HCT116 (cell line): ENCODE data around the gene DKK2.

Experiments
- EGR1 ChIP-seq: IDR thresholded peaks from 2 replicates; pipeline ENCODE4 v1.6.1; 2012; ENCODE audit warnings: low read depth
- ELF1 ChIP-seq: IDR thresholded peaks from 2 replicates; pipeline ENCODE4 v1.6.1; 2012; ENCODE audit warnings: low read depth, borderline replicate concordance
- EZH2 ChIP-seq: fragments of 200-600 bp; sonication (generic); IDR thresholded peaks from 2 replicates; pipeline ENCODE4 v1.6.1; 2017; ENCODE audit warnings: antibody characterized with exemption, mixed run types
- EZH2phosphoT487 ChIP-seq: fragments of 200-600 bp; IDR thresholded peaks from 2 replicates; pipeline ENCODE4 v1.6.1; 2018; ENCODE audit warnings: antibody characterized with exemption, borderline replicate concordance
- POLR2A ChIP-seq: IDR thresholded peaks from 2 replicates; pipeline ENCODE4 v1.7.0; 2011; ENCODE audit warnings: borderline replicate concordance; ENCODE audit not compliant: insufficient read depth, insufficient read length; ENCODE audit errors: extremely low read depth
- POLR2AphosphoS5 ChIP-seq: IDR thresholded peaks from 2 replicates; pipeline ENCODE4 v1.6.1; 2011; ENCODE audit warnings: mild to moderate bottlenecking, low read depth, low read length, moderate library complexity
- REST ChIP-seq: IDR thresholded peaks from 2 replicates; pipeline ENCODE4 v1.6.1; 2012; ENCODE audit warnings: low read depth
- TF ChIP-seq, protein P1 (sequence below), 3 experiments: fragments of 200-600 bp in 1 of 3; sonication (generic) in 1 of 3; IDR thresholded peaks in 2 of 3; conservative IDR thresholded peaks in 1 of 3; 2 replicates each; pipeline ENCODE4 v1.5.1; 2012 to 2017; ENCODE audit warnings: low read depth in 2 of 3, low read length in 2 of 3, antibody characterized with exemption in 1 of 3, borderline replicate concordance in 1 of 3, control low read depth in 1 of 3, mild to moderate bottlenecking in 1 of 3, mixed read lengths in 1 of 3, mixed run types in 1 of 3, moderate library complexity in 1 of 3; ENCODE audit not compliant: insufficient read depth in 1 of 3
- TF ChIP-seq, protein P2 (sequence below): IDR thresholded peaks from 2 replicates; pipeline ENCODE4 v1.6.1; 2012

DNA sequence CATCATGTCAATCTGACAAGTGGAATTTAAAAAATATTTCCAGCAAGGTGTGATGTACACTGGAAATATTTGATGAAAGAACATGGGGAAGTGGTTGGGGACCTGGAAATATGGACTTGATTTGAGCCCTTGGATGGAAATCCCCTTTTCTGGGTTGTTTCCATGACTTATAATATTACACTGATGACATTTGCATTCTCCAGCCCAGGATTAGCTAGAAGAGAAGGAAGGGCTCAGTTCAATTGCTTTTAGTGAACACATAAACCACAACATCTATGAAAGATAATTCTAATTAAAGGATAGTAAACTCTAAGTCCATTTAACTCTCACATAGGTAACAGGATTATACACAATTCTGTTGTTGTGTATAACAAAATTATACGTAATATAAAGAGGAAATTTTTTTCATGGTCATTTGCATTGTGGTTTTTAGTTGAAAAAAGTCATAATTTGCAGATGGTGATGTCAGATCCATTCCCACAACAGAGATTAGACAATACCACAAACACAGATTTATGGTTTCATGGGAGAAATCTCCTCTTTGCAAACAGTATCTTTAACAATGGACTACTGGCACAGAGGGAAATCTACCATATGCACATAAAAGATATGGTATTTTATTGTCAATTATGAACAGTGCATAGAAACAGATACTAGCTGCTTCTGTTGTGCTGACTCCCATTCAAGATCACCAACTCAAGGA lies 126.5 kb downstream of the DKK2 start:
- TF ChIP-seq EZH2phosphoT487 (no peak), POLR2AphosphoS5 (no peak), EZH2 (no peak), REST (no peak), ELF1 (no peak), EGR1 (no peak), POLR2A (no peak)
- TF ChIP-seq, protein P1, sequence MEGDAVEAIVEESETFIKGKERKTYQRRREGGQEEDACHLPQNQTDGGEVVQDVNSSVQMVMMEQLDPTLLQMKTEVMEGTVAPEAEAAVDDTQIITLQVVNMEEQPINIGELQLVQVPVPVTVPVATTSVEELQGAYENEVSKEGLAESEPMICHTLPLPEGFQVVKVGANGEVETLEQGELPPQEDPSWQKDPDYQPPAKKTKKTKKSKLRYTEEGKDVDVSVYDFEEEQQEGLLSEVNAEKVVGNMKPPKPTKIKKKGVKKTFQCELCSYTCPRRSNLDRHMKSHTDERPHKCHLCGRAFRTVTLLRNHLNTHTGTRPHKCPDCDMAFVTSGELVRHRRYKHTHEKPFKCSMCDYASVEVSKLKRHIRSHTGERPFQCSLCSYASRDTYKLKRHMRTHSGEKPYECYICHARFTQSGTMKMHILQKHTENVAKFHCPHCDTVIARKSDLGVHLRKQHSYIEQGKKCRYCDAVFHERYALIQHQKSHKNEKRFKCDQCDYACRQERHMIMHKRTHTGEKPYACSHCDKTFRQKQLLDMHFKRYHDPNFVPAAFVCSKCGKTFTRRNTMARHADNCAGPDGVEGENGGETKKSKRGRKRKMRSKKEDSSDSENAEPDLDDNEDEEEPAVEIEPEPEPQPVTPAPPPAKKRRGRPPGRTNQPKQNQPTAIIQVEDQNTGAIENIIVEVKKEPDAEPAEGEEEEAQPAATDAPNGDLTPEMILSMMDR (IDR thresholded peaks at IDR 0.05 in 2 of 3, conservative IDR thresholded peaks at IDR 0.05 in 1 of 3; ENCODE audit: borderline replicate concordance in 1 of 3, insufficient read depth in 1 of 3, low read depth in 2 of 3, low read length in 2 of 3), result no peak
- TF ChIP-seq, protein P2, sequence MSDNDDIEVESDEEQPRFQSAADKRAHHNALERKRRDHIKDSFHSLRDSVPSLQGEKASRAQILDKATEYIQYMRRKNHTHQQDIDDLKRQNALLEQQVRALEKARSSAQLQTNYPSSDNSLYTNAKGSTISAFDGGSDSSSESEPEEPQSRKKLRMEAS, result no peak
